Mucosa of stomach (tissue), 1 donor: ENCODE results near the gene DNMT3A.

Experiments used
- H3K27me3 ChIP-seq: one replicate; pipeline ENCODE4 v1.7.0; 2013; ENCODE audit warnings: mild to moderate bottlenecking, low read length; ENCODE audit not compliant: control insufficient read depth, insufficient read depth
- H3K36me3 ChIP-seq: one replicate; pipeline ENCODE4 v1.7.0; 2013; ENCODE audit warnings: low read length; ENCODE audit not compliant: control insufficient read depth, insufficient read depth
- H3K4me1 ChIP-seq: one replicate; pipeline ENCODE4 v1.7.0; 2013; ENCODE audit warnings: mild to moderate bottlenecking, low read length; ENCODE audit not compliant: control insufficient read depth, insufficient read depth
- H3K4me3 ChIP-seq: one replicate; pipeline ENCODE4 v1.7.0; 2013; ENCODE audit warnings: low read length
- H3K9ac ChIP-seq: one replicate; pipeline ENCODE4 v1.7.0; 2013; ENCODE audit warnings: mild to moderate bottlenecking, low read length, moderate library complexity
- H3K9me3 ChIP-seq: one replicate; pipeline ENCODE4 v1.7.0; 2013; ENCODE audit warnings: mild to moderate bottlenecking, low read length, moderate library complexity; ENCODE audit not compliant: control insufficient read depth
- donor health status: Pancreatic carcinoma.

DNMT3A gene

GRCh38 chr2:25356088-25356487, 14.4 kb upstream of the DNMT3A start:
- H3K4me3 ChIP-seq: no peak overlapping the region
- no peak overlapping the region for H3K9ac ChIP-seq
- peaks cover 4% of the 10 kb centered on the region for H3K27me3 ChIP-seq
- no peaks in the 10 kb centered on the region for H3K9me3 ChIP-seq
- H3K4me1 ChIP-seq: no peaks in the 10 kb centered on the region
- no peaks in the 10 kb centered on the region for H3K36me3 ChIP-seq

GRCh38 chr2:25355270-25355669, 13.5 kb upstream of the DNMT3A start:
- no peak overlapping the region for H3K9ac ChIP-seq
- H3K27me3 ChIP-seq: peaks cover 4% of the 10 kb centered on the region
- H3K36me3 ChIP-seq: no peaks in the 10 kb centered on the region
- H3K4me1 ChIP-seq: no peaks in the 10 kb centered on the region
- no peak overlapping the region for H3K4me3 ChIP-seq
- H3K9me3 ChIP-seq: no peaks in the 10 kb centered on the region

- Histone ChIP-seq H3K4me1 (no peaks in the 10 kb centered on the region), H3K9me3 (no peaks in the 10 kb centered on the region), H3K27me3 (peaks cover 4% of the 10 kb centered on the region), H3K9ac (no peak overlapping the region), H3K36me3 (no peaks in the 10 kb centered on the region), H3K4me3 (no peak overlapping the region)
Observed at GRCh38 chr2:25354116-25354515, 12.4 kb upstream of the DNMT3A start.

- Histone ChIP-seq H3K27me3 (no peaks in the 10 kb centered on the region), H3K4me1 (no peaks in the 10 kb centered on the region), H3K36me3 (no peaks in the 10 kb centered on the region), H3K4me3 (no peak overlapping the region), H3K9me3 (no peaks in the 10 kb centered on the region), H3K9ac (no peak overlapping the region)
Observed at GRCh38 chr2:25349397-25349796, 7.7 kb upstream of the DNMT3A start.

GRCh38 chr2:25347846-25348245, 6.1 kb upstream of the DNMT3A start:
- Histone ChIP-seq H3K36me3 (no peaks in the 10 kb centered on the region), H3K4me3 (no peak overlapping the region), H3K9me3 (no peaks in the 10 kb centered on the region), H3K9ac (no peak overlapping the region), H3K27me3 (no peaks in the 10 kb centered on the region), H3K4me1 (peaks cover 1% of the 10 kb centered on the region)

- no peaks in the 10 kb centered on the region for H3K9me3 ChIP-seq
- H3K4me1 ChIP-seq: peaks cover 6% of the 10 kb centered on the region
- no peaks in the 10 kb centered on the region for H3K36me3 ChIP-seq
- no peaks in the 10 kb centered on the region for H3K27me3 ChIP-seq
- no peak overlapping the region for H3K4me3 ChIP-seq
- H3K9ac ChIP-seq: no peak overlapping the region
Observed at GRCh38 chr2:25347205-25347815, 5.6 kb upstream of the DNMT3A start.

GRCh38 chr2:25343187-25343825, 1.6 kb upstream of the DNMT3A start:
- H3K9ac ChIP-seq: no peak overlapping the region
- no peaks in the 10 kb centered on the region for H3K27me3 ChIP-seq
- H3K4me1 ChIP-seq: peaks cover 13% of the 10 kb centered on the region
- no peaks in the 10 kb centered on the region for H3K9me3 ChIP-seq
- no peak overlapping the region for H3K4me3 ChIP-seq
- H3K36me3 ChIP-seq: no peaks in the 10 kb centered on the region

- Histone ChIP-seq H3K9me3 (no peaks in the 10 kb centered on the region), H3K36me3 (no peaks in the 10 kb centered on the region), H3K9ac (peak overlapping the region; percentile 59), H3K4me3 (no peak overlapping the region), H3K27me3 (no peaks in the 10 kb centered on the region), H3K4me1 (peaks cover 13% of the 10 kb centered on the region)
Observed at GRCh38 chr2:25342372-25343186, 854 bp upstream of the DNMT3A start.

- no peaks in the 10 kb centered on the region for H3K36me3 ChIP-seq
- no peaks in the 10 kb centered on the region for H3K27me3 ChIP-seq
- H3K4me1 ChIP-seq: peaks cover 13% of the 10 kb centered on the region
- H3K4me3 ChIP-seq: no peak overlapping the region
- no peak overlapping the region for H3K9ac ChIP-seq
- no peaks in the 10 kb centered on the region for H3K9me3 ChIP-seq
Observed at GRCh38 chr2:25341011-25341727, 556 bp downstream of the DNMT3A start.

- H3K9ac ChIP-seq: peak overlapping the region; percentile 28
- no peaks in the 10 kb centered on the region for H3K36me3 ChIP-seq
- H3K4me1 ChIP-seq: peaks cover 13% of the 10 kb centered on the region
- no peaks in the 10 kb centered on the region for H3K27me3 ChIP-seq
- no peaks in the 10 kb centered on the region for H3K9me3 ChIP-seq
- no peak overlapping the region for H3K4me3 ChIP-seq
Observed at GRCh38 chr2:25340181-25340921, 1.4 kb downstream of the DNMT3A start.

GRCh38 chr2:25339791-25340180, 1.9 kb downstream of the DNMT3A start:
- no peaks in the 10 kb centered on the region for H3K36me3 ChIP-seq
- no peak overlapping the region for H3K9ac ChIP-seq
- no peaks in the 10 kb centered on the region for H3K9me3 ChIP-seq
- H3K4me1 ChIP-seq: peaks cover 13% of the 10 kb centered on the region
- H3K4me3 ChIP-seq: no peak overlapping the region
- no peaks in the 10 kb centered on the region for H3K27me3 ChIP-seq
